Uterus (tissue), 2 donors: ENCODE data around the gene LIFR.

Experiments
- CTCF ChIP-seq, 4 experiments: fragments of 200-600 bp in 2 of 4; fragments of 450-650 bp in 2 of 4; sonication (generic) in 2 of 4; IDR thresholded peaks; one replicate each; pipeline ENCODE4 v1.5.1; 2016 to 2019; ENCODE audit warnings: antibody characterized with exemption in 4 of 4, mild to moderate bottlenecking in 2 of 4, moderate library complexity in 1 of 4
- POLR2A ChIP-seq, 2 donors: fragments of 450-650 bp; IDR thresholded peaks; one replicate each; pipeline ENCODE4 v1.6.1; 2016; ENCODE audit warnings: antibody characterized with exemption in 2 of 2, mild to moderate bottlenecking in 1 of 2, moderate library complexity in 1 of 2

DNA sequence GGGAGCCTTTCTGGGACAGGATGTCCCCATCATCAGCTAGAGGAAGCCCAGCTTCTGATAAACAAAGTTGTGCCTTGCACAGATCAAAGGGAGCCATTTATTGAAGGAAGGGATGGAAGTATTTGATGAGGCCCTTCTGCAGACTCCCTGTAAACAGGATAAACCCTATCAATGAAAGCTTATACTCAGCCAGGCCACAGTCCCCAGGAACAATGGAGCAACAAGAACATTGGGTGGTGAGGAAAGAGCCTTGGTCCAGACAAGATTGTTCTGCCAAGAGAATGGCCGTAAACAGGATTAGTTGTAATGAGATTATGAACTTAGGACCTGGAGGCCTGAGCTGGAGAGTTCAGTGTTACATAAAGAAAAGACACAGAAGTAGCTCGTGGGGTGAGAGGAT is 40.5 kb upstream of the LIFR start:
- TF ChIP-seq CTCF (IDR thresholded peaks at IDR 0.05), result no peak
- TF ChIP-seq POLR2A (IDR thresholded peaks at IDR 0.05), result no peak
